HEK293T (cell line): ENCODE results near the gene NWD2.
"Not testable (repeated sequence)": the region's sequence is repeated elsewhere in the genome, so short reads cannot be mapped to it uniquely, and the experiment has no call there.

Experiments
- ELF4 ChIP-seq: fragments of 450-650 bp; IDR thresholded peaks from 2 replicates; pipeline ENCODE4 v1.6.1; 2017; ENCODE audit warnings: antibody characterized with exemption
- TARDBP ChIP-seq: fragments of 450-650 bp; IDR thresholded peaks from 2 replicates; pipeline ENCODE4 v1.6.1; 2016
- TF ChIP-seq, protein P1 (sequence below): fragments of 450-650 bp; IDR thresholded peaks from 2 replicates; pipeline ENCODE4 v1.6.1; 2016

DNA sequence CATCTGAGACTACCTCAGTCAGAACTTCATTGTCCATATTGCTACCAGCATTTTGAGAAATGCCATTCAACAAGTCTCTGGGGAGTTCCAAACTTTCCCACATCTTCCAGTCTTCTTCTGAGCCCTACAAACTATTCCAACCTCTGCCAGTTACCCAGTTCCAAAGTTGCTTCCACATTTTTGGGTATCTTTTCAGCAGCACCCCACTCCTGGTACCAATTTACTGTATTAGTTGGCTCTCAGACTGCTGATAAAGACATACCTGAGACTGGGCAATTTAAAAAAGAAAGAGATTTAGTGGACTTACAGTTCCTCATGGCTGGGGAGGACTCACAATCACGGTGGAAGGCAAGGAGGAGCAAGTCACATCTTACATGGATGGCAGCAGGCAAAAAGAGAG, 39.8 kb upstream of the NWD2 start:
- TF ChIP-seq, protein P1, sequence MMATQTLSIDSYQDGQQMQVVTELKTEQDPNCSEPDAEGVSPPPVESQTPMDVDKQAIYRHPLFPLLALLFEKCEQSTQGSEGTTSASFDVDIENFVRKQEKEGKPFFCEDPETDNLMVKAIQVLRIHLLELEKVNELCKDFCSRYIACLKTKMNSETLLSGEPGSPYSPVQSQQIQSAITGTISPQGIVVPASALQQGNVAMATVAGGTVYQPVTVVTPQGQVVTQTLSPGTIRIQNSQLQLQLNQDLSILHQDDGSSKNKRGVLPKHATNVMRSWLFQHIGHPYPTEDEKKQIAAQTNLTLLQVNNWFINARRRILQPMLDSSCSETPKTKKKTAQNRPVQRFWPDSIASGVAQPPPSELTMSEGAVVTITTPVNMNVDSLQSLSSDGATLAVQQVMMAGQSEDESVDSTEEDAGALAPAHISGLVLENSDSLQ = not testable (repeated sequence)
- not testable (repeated sequence) for TF ChIP-seq ELF4, TARDBP
